Parathyroid adenoma (tissue), 2 donors: ENCODE measurements around the gene GDF10.

Source experiments
- H2AFZ ChIP-seq: fragments of 300-600 bp; sonication (generic); one replicate; pipeline ENCODE4 v1.7.0; 2017; ENCODE audit warnings: antibody characterized with exemption, mild to moderate bottlenecking
- H3K27ac ChIP-seq: fragments of 300-600 bp; sonication (generic); one replicate; pipeline ENCODE4 v1.7.0; 2017
- H3K27me3 ChIP-seq: fragments of 300-600 bp; sonication (generic); one replicate; pipeline ENCODE4 v1.7.0; 2017; ENCODE audit warnings: low read length; ENCODE audit not compliant: control insufficient read depth, insufficient read depth
- H3K36me3 ChIP-seq: fragments of 300-600 bp; sonication (generic); one replicate; pipeline ENCODE4 v1.7.0; 2017; ENCODE audit warnings: low read length; ENCODE audit not compliant: control insufficient read depth, insufficient read depth
- H3K4me1 ChIP-seq: fragments of 300-600 bp; sonication (generic); one replicate; pipeline ENCODE4 v1.7.0; 2017; ENCODE audit warnings: control low read depth
- H3K4me2 ChIP-seq: fragments of 300-600 bp; sonication (generic); one replicate; pipeline ENCODE4 v1.7.0; 2017; ENCODE audit warnings: low read length
- H3K4me3 ChIP-seq: fragments of 300-600 bp; sonication (generic); one replicate; pipeline ENCODE4 v1.7.0; 2017; ENCODE audit warnings: low read depth, low read length
- H3K79me2 ChIP-seq: fragments of 300-600 bp; sonication (generic); one replicate; pipeline ENCODE4 v1.7.0; 2017; ENCODE audit warnings: control low read depth
- H3K9ac ChIP-seq: fragments of 300-600 bp; sonication (generic); one replicate; pipeline ENCODE4 v1.7.0; 2017; ENCODE audit warnings: mild to moderate bottlenecking
- H3K9me3 ChIP-seq: fragments of 300-600 bp; sonication (generic); one replicate; pipeline ENCODE4 v1.7.0; 2017; ENCODE audit warnings: low read length; ENCODE audit not compliant: control insufficient read depth
- CTCF ChIP-seq: fragments of 300-600 bp; sonication (generic); IDR thresholded peaks from one replicate; pipeline ENCODE4 v1.7.0; 2017; ENCODE audit warnings: antibody characterized with exemption, mild to moderate bottlenecking
- donor health status: primary hyperparathyroidism.

GDF10 gene

GRCh38 chr10:47335906-47336305 lies 35.9 kb downstream of the GDF10 start:
- Histone ChIP-seq H2AFZ (no peak overlapping the region), H3K79me2 (no peaks in the 10 kb centered on the region), H3K36me3 (no peaks in the 10 kb centered on the region), H3K4me2 (no peak overlapping the region), H3K4me3 (no peak overlapping the region), H3K9me3 (no peaks in the 10 kb centered on the region), H3K27me3 (no peaks in the 10 kb centered on the region), H3K4me1 (no peaks in the 10 kb centered on the region), H3K9ac (no peak overlapping the region), H3K27ac (no peak overlapping the region)
- TF ChIP-seq CTCF, result no peak

- H3K4me3 ChIP-seq, result no peak overlapping the region
- no peak overlapping the region for H3K9ac ChIP-seq
- H2AFZ ChIP-seq, result no peak overlapping the region
- no peaks in the 10 kb centered on the region for H3K36me3 ChIP-seq
- H3K27me3 ChIP-seq, result no peaks in the 10 kb centered on the region
- H3K9me3 ChIP-seq, result no peaks in the 10 kb centered on the region
- H3K4me2 ChIP-seq, result no peak overlapping the region
- no peaks in the 10 kb centered on the region for H3K4me1 ChIP-seq
- H3K79me2 ChIP-seq, result no peaks in the 10 kb centered on the region
- no peak overlapping the region for H3K27ac ChIP-seq
- TF ChIP-seq CTCF, result no peak
These were observed 36.6 kb downstream of the GDF10 start for GRCh38 chr10:47336387-47337134.

GRCh38 chr10:47337310-47337709 lies 37.3 kb downstream of the GDF10 start:
- Histone ChIP-seq H3K27me3 (no peaks in the 10 kb centered on the region), H3K4me3 (no peak overlapping the region), H3K4me2 (no peak overlapping the region), H3K4me1 (no peaks in the 10 kb centered on the region), H3K36me3 (no peaks in the 10 kb centered on the region), H3K9me3 (no peaks in the 10 kb centered on the region), H3K9ac (no peak overlapping the region), H3K27ac (no peak overlapping the region), H2AFZ (no peak overlapping the region), H3K79me2 (no peaks in the 10 kb centered on the region)
- TF ChIP-seq CTCF, result no peak

GRCh38 chr10:47339186-47339735 lies 39.3 kb downstream of the GDF10 start:
- Histone ChIP-seq H3K9me3 (no peaks in the 10 kb centered on the region), H3K27me3 (no peaks in the 10 kb centered on the region), H3K79me2 (no peaks in the 10 kb centered on the region), H3K4me3 (no peak overlapping the region), H2AFZ (no peak overlapping the region), H3K27ac (no peak overlapping the region), H3K9ac (no peak overlapping the region), H3K4me2 (no peak overlapping the region), H3K36me3 (no peaks in the 10 kb centered on the region), H3K4me1 (no peaks in the 10 kb centered on the region)
- TF ChIP-seq CTCF, result no peak
